DMS53 (cell line): ENCODE results near the gene TMEM266.
A peak's percentile ranks its signal among the peaks of the same experiment; 100 is the strongest.

ENCODE experiments used
- DNase-seq: peaks from one replicate; lab custom pipeline; 2025; lab: John Stamatoyannopoulos, UW

Gene TMEM266

DNA sequence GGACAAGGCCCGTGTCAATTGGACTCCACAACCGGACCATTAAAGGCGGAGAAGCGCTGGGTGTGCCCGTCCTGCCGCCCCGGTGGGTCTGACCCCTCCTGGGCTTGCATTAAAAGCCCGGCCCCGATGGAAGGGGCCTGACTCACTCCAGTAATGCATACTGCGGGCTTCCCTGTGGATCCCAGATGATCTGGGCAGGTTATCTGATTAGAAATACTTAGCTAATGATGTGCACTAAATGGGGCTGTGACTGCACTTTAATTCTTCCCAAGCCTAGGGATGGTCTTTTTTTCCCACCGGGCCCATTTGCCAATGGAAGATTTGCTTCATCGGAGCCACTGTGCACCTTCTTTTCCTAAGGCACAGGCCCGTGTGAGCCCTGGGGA lies 124.9 kb downstream of the TMEM266 start:
- DNase-seq, result no peak

DNA sequence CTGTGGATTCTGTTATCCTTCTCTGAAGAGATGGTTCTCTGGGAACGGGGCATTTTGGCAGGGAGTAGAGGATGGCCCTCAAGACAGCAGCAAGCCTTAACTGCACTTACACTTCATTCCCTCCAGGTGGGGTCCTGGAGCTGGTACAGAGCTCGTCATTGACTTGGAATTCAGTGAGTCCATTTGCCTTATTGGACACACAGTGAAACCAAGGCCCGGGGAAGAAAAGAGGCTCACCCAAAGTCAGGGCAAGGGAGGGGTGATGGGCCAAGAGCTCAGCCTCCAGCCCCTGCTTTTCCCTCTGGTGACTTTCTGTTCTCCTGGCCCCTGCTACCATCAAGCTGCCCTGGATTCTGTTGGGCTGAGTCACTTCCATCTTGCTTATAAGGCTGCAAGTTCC lies 125.9 kb downstream of the TMEM266 start:
- DNase-seq, result peak; percentile 71

DNA sequence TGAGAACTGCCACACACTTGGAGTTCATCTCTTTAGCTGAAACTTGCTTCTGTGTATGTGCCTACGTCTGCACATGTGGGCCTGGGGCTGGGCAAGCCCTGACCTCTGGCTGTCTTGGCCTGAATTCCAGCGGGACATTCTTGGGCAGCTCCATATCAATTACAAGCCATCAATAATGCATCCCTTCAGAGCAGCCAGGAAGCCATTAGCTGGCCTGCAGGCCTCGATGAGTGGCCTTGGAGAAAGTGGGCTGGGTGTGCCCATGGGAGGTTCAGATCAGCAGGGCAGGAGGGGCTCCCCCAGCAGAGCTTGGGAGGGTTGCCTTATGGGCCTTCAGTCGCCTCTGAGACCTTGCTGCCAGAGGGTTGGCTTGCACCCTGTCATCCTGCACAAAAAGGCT lies 127.4 kb downstream of the TMEM266 start:
- DNase-seq, result no peak

DNA sequence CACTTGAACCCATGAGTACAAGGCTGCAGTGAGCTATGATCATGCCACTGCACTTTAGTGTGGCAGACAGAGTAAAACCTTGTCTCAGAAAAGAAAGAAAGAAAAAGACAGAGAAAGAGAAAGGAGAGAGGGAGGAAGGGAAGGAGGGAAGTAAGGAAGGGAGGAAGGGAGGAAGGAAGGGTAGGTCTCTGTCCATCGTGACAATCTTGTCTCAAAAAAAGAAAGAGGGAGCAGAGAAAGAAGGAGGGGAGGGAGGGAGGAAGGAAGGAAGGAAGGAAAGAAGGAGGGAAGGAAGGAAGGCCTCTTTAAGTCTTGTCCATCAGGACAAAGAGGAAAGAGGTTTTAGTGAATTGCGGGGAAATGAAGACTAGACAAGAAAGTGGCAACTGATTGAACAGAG lies 129.3 kb downstream of the TMEM266 start:
- DNase-seq, result no peak

DNA sequence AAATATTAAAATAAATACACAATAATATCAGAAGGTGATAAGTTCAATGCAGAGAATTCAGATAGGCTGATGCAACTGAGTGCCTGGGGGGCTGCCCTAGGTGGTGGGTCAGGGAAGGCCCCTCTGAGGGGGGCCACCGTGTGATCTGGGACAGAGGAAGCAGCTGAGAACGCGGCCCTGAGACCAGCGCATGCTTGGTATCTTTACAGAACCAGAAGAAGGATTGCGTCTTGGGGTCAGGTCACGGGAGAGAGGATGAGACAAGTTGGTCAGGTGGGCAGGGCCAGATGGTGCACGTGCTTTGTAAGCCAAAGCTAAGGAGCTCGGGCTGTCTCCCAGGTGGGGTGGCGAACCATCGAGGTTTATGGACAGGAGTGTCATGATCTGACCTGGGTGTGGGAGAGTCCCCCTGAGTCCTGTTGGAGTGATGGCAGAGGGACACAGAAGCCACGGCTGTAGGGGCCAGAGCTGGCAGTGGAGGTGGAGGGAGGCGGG lies 130.3 kb downstream of the TMEM266 start:
- DNase-seq, result no peak

DNA sequence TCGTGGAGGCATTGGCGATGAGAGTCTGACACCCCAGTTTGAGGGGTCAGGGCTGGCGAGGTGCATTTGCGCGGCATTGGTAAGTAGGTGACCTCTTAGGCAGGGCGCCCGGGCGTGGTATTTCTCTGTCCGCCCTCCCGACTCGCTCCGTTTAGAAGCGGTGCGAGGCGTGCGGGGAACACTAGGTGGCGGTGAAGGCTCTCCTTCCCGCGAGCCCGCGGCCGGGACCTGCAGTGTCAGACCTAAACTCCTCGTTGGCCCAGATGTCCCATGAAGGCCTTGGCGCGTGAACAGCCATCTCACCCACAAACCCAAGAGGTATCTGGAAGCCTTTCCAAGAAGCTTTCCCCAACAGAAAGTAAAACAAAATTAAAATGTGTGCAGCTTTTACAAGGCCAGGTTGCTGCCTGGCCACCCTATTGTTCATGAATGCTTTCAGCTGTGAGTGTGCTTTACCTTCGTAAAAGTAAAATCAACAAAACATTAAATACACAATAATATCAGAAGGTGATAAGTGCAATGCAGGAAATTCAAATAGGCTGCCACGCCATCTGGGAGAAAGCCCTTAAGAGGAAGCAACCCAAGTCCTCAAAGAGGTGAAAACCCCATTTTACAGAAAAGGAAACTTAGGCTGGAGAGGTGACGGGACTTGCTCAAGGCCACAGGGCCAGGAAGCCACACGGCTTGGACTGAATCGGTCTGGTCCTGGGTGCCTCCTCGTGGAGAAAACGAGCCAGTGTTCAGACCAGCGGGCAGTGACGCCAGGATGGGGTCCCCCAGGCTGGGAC lies 131.2 kb downstream of the TMEM266 start:
- peak; percentile 88 for DNase-seq

DNA sequence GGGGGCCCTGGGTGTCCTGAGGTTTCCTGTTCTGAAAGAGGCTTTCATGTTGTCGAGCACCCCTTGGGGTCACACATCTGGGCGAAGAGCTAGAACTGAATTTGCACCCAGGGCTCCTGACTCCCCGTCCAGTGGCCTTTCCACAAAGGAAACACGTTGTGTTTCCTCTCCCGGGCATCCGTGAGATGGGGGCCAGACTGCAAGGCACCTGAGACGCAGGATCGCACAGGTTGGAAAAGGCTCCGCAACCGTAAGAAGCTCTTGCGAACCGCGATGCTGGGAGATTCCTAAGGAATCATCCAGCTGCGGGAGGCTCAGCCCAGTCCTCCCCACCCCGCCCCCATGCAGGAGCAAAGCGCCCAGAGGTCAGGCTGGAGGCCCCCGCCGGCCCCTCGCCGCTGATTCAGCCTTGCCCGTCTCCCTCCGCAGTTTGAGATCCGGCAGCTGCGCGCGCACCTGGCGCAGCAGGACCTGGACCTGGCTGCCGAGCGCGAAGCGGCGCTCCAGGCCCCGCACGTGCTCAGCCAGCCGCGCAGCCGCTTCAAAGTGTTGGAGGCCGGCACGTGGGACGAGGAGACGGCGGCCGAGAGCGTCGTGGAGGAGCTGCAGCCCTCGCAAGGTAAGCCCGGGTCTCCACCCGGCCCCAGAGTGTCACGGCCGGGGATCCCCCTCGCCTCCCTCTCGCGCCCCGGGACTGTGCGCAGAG lies 131.9 kb downstream of the TMEM266 start:
- peak; percentile 82 for DNase-seq

DNA sequence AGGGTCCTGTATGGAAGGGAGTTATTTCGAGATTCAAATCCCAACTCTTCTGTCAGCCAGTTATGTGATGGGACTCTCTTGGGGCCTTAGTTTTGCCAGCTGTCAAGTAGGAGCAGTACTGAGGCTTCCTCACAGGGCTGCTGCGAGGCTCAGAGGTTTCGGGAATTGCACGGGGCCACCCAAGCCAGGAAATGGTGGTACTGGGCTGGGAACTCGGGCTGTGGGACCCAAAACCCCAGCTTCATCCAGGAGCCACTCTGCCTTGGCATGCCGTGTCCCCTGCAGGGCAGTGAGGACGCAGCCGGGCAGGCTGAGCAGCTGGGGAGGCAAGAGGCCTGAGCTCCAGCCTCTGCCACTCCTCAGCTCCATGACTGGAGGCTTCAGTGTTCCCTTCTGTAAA lies 132.9 kb downstream of the TMEM266 start:
- no peak for DNase-seq

DNA sequence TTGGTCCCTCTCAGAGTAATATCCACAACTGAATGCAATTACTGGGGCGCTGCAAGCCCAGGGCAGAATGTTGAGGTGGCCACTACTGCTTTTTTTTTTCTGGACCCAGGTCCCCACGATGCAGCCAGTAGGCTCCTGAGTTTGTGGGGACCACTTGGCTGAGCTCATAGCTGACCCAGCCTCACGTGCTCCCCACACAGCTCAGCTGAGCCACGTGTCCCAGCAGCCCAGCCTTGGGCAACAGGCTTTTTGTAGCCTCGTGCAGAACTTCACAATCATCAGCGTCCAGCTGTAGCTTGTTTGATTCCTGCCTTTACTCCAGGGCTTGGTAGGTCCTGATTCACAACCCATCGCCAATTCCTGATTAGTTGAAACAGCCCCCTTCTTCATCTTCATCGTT lies 134.1 kb downstream of the TMEM266 start:
- DNase-seq, result no peak

DNA sequence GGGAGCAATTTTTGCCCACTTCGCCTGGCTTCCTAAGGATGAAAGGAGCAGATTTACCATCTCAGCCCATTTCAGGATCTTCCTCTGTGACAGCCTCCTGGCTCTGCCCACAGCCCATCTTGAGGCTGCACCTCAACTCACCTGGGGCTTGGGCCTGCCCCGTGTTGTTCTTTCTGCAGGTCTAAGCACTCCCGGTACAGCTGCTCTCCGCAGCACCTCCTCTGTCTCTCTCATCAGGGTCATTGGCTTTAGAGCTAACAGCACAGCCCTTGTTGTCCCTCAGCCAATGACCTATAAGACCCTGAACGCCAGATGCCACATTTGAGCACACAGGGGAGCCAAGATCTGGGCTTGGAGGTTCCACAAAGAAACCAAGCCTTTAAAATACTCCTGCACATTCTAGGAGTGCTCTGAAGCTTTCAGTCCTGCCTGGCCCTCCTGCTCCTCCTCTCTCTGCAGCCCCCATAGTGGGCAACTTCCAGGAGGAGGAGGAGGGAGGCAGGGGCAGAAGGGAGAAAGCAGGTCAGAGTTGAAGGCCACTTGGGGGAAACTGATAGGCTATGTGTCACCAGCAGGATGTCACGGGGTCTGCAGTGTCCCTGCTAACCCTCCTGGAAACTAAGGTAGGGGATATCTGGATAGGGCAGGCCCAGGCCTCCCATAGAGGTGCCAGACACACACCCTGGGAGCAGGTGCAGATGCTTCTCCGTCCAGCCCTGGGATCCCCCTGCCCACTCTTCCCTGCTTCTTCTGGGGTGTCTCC lies 135.9 kb downstream of the TMEM266 start:
- no peak for DNase-seq

DNA sequence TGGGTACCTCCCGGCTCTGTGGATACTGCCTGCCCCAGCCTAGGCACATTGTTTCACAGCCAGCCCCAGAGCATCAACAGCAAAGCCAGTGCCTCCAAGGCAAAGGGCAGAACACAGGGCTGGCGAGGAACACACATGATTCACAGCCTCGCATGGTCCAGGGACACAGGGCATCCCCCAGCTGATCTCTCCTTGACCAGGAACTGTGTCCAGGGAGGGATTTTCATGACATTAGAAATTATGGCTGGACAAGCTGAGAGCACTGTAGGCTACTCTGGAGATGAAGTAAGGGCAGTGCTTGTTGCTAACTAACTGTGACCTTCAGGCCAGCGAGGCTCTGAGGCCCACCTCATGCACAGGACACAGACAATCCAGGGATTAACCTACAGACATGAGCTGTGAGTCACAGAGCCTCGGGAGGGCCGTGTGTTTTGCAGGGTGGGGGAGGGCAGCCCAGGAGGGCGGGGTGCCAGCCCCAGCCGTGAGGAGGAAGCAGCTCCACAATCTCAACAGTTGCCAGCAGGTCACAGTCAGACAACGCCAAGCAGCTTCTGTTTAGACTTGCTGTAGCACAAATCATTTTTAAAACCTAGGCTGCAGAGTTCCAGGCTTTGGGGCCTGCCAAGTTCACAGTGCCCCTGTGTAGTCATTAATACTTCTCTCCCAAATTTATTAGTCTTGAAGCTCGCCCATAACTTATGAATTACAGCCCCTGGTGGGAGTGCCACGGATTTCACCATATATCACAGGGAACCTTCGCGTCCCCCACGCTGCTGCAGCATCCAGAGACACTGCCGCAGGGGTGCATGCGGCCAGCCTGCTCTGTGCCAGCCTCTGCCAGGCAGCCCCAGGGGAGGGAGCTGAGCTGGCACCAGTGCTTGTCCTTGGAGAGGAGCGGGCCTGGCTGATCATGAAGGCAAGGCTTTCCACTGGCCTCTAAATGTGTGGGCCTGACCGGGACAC lies 136.8 kb downstream of the TMEM266 start:
- DNase-seq, result peak; percentile 80

DNA sequence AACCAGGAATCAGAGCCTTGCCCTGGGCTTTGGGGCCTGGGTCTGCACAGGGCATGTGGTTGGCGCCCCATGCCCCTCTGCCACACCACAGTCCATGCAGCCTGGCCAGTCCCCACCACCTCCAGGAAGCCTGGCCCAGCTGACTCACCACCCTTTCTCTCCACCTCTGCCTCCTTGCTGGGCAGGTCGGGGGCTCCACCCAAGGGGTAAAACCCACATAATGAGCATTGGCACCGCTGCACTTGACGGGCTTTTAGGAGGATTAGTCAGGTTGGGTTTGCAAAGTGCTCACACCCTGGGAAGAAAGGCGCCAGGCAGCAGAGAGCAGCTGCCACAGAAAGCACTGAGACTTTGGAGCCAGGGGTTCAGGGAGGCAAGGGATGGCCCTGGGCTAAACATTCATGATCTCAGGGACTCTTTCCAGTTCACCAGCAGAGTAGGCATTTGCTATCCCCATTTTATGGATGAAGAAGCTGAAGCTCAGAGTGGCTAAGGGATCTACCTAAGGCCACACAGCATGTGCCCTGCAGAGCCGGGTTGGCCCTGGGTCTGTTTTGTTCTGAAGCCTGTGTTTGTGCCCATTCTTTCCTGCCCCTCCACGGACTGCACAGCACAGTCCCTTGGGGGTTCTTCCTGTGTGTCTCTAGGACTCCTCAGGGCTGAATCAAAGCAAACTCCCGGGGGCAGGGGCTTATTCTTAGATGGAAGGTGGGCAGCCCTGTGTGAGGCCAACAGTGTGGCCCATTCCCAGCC lies 138.1 kb downstream of the TMEM266 start:
- peak; percentile 8 for DNase-seq

DNA sequence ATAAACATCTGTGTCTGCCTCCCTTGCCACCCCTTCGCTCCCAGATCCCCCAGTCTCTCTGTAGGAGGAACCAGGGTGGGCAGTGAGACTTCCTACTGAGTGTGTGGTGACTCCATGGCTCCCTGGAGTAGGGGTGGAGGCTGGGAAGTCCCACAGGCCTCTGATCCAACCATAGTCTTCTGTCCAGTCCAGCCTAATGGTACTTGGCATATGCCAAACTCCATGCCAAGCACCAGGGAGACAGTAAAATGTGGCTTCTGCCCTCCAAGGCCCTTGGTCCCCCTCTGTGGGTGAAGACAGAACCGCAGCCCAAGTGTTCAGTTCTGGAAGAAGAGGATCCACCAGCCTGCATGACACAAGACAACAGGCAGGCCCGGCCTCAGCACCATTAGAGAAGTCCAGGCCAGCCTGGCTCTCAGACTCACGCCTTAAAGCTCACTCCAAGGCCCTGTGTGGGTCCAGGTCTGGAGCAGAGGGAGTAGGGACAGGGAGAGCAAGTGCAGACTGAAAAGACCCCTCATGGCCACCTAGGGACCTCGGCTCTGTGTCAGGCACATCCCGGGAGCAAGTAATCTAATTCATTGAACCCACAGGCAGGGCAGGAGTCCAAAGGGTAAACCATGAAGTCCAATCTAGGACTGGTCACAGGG lies 138.8 kb downstream of the TMEM266 start:
- DNase-seq, result no peak

DNA sequence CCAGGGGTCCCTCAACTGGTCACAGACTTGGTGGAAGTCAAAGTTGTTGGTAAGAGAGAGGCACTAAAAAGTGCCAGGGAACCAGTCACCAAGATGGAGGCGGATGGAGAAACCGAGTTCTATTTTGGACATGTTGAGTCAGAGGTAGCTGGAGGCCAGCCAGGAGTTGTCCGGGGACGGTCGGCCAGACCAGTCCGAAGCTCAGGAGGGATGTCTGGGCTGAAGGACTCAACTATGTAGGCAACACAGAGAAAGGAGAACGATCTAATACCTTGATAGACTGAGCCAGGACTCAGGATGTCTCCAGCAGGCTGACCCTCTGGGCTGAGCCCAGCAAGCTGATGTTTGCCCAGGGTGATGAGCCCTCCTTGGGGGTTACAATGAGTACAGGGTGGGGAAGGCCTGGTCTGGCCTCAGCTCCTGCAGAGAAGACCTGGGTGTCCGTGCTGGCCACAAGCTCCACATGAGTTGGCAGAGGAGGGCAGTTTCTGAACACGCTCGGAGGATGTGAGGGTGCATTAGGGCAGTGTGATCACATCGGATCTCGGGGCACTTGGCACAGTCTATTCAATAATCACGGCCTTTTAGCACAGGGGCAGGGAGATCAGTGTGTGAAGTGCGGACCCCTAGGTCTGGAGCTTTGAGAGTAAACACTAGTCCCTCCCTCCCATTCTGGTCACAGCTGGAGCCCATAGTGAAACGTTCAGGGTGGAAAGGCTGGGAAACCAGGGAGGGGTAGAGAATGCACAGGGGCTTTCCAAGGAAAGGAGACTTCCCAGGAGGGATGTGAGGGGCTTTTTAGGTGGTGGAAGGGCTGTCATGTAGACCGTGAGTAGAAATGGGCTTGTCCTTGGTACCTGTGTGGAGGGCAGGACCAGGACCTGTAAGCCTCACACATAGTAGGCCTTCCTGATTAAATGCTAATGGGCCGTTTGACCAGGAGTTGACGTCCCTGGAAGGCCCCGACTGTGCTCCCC lies 139.6 kb downstream of the TMEM266 start:
- no peak for DNase-seq

DNA sequence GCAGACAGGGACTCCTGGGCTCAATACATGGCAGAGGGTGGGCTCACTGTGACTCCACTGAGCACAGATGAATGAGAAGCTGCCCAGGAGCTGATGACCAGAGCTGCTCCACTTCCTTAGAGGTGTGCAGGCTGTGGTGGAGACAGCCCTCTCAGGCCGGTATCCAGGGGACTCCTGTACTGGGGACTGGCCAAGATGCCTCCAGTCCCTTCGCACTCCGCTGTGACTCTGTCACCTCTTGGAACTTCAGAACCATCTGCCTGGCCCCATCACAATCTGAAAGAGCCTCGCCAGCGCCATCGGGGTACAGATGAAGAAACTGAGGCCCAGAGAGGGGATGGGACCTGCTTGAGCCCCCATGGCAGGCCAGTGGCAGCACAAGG lies 140.3 kb downstream of the TMEM266 start:
- DNase-seq, result no peak

DNA sequence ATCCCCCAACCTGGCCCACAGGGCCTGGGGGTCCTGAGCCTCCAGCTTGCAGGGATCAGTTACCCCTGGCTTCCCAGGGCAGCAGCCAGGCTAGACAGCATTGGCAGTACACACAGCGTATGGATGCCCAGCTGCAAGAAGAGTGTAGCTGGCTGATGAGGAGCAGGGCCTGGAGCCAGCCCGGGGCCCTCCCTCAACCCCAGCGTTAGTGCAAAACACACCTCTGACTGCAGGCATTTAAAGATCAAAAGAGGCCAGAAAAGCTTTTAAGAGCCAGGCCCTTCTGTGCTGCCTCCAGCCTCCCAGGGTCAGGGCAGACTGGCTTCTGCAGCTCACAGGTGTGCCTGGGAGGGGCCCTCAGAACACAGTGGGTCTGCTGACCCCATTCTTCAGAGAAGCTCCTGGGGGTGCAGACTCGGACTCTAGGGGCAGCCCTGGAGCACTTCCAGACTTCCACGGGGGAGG lies 140.9 kb downstream of the TMEM266 start:
- no peak for DNase-seq

DNA sequence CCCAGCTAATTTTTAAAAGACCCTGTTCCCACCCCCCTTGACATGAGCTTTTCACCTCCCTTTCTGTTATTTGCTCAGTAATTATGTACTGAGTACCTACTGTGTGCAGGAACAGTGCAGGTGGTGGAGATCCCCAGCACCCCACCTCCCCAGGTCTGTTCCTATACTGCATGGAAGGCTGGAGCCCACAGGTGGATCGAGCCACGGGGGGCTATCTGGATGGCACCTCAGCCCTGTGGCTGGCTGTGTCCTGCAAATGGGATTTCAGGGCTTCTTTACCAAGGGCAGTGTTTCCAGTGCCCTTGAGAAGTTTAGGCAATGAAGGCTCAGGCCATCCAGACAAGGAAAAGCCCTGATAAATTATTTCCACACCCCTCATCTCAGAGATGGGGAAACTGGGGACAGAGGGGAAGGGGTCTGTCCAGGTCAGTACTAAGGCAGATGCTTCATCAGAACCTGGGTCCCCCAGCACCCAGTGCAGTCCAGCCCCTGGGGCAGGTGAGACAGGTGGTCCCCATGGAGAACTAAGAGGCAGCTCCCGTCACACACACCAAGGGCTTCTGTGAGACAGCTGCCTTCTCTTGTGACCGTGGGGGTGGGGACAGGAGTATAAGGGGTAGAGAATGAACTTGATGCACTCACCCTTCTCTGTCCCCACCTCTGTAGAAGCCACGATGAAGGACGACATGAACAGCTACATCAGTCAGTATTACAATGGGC lies 141.9 kb downstream of the TMEM266 start:
- no peak for DNase-seq
